CD4-positive, alpha-beta T cell (primary cell): ENCODE results near the gene HDAC4. TPM values are rescaled to one million over a fixed set of nuclear protein-coding genes. Genes with fewer than 3 reads are reported as not detected.

Experiments
- ATAC-seq: fragments of 200-7000 bp; cut with Tn5 transposase; one replicate; pipeline ENCODE4 v1.10.0; 2022; ENCODE audit warnings: mild to moderate bottlenecking; ENCODE audit not compliant: poor library complexity
- CTCF ChIA-PET: fragments of 350-600 bp; sonication (Branson Sonifier 250); formaldehyde crosslinking; loops from one replicate; lab custom pipeline; 2021; ENCODE audit warnings: antibody characterized with exemption, inconsistent platforms; lab: Charles Lee
- POLR2A ChIA-PET: fragments of 350-600 bp; sonication (Branson Sonifier 250); formaldehyde crosslinking; loops from one replicate; lab custom pipeline; 2021; ENCODE audit warnings: antibody characterized with exemption, inconsistent platforms; lab: Charles Lee
- DNase-seq, 14 experiments: peaks; one replicate each; pipeline ENCODE4 v3.0.0-alpha.2; 2013 to 2020; ENCODE audit warnings: mixed read lengths in 2 of 14
- H3K27ac ChIP-seq, 2 donors: one replicate each; pipeline versions ENCODE4 v1.5.1 to v1.7.0; 2013; ENCODE audit warnings: low read length in 2 of 2, low read depth in 1 of 2, mild to moderate bottlenecking in 1 of 2
- H3K27me3 ChIP-seq, 2 experiments: 1 replicate in 1 of 2; 2 replicates in 1 of 2; pipeline versions ENCODE4 v1.6.1 to v1.7.0; 2013; ENCODE audit warnings: low read length in 2 of 2, control low read depth in 1 of 2, mild to moderate bottlenecking in 1 of 2, moderate library complexity in 1 of 2; ENCODE audit not compliant: insufficient read depth in 2 of 2, control insufficient read depth in 1 of 2
- H3K36me3 ChIP-seq: one replicate; pipeline ENCODE4 v1.6.1; 2013; ENCODE audit warnings: low read length, control low read depth; ENCODE audit not compliant: insufficient read depth
- H3K4me1 ChIP-seq: one replicate; pipeline ENCODE4 v1.6.1; 2013; ENCODE audit warnings: low read length, control low read depth; ENCODE audit not compliant: insufficient read depth
- H3K4me3 ChIP-seq: one replicate; pipeline ENCODE4 v1.5.1; 2013; ENCODE audit warnings: mild to moderate bottlenecking, low read length, moderate library complexity
- H3K9me3 ChIP-seq, 2 experiments: 1 replicate in 1 of 2; 2 replicates in 1 of 2; pipeline versions ENCODE4 v1.6.1 to v1.7.0; 2013; ENCODE audit warnings: low read length in 2 of 2, mild to moderate bottlenecking in 2 of 2, control low read depth in 1 of 2, moderate library complexity in 1 of 2; ENCODE audit not compliant: control insufficient read depth in 1 of 2, insufficient read depth in 1 of 2
- H3K27ac Mint-ChIP-seq: one replicate; pipeline ENCODE4 v1.8.0; 2020; ENCODE audit warnings: mixed read lengths
- H3K27me3 Mint-ChIP-seq: one replicate; pipeline ENCODE4 v1.8.0; 2021; ENCODE audit warnings: mixed read lengths
- H3K36me3 Mint-ChIP-seq: one replicate; pipeline ENCODE4 v1.8.0; 2021; ENCODE audit warnings: low read depth, mixed read lengths
- H3K4me1 Mint-ChIP-seq: one replicate; pipeline ENCODE4 v1.8.0; 2021; ENCODE audit warnings: low read depth, mixed read lengths
- H3K4me3 Mint-ChIP-seq: one replicate; pipeline ENCODE4 v1.8.0; 2020; ENCODE audit warnings: mild to moderate bottlenecking, mixed read lengths
- H3K9me3 Mint-ChIP-seq: one replicate; pipeline ENCODE4 v1.8.0; 2020; ENCODE audit warnings: mixed read lengths
- intact Hi-C, 2 experiments: fragments of 100-400 bp; cut with DNase I in 1 of 2; cut with micrococcal nuclease in 1 of 2; formaldehyde crosslinking; loops; one replicate each; pipeline versions ENCODE4 v1.15.1 to v1.9.0; 2023 to 2025; cut with DNase I, micrococcal nuclease
- total RNA-seq, 174 experiments: library from RNA in 2 of 174; stranded (reverse) in 2 of 174; gene quantifications; one replicate each; pipeline ENCODE4 v1.2.3 and lab custom pipeline; 2021 to 2026
- TF ChIP-seq, protein P1 (sequence below): fragments of 200-600 bp; IDR thresholded peaks from one replicate; pipeline ENCODE4 v1.8.0; 2022; ENCODE audit warnings: antibody characterized with exemption, mild to moderate bottlenecking

The HDAC4 gene
- total RNA-seq, 2 experiments from 2014 or later: 45.3 to 49.2 TPM

DNA sequence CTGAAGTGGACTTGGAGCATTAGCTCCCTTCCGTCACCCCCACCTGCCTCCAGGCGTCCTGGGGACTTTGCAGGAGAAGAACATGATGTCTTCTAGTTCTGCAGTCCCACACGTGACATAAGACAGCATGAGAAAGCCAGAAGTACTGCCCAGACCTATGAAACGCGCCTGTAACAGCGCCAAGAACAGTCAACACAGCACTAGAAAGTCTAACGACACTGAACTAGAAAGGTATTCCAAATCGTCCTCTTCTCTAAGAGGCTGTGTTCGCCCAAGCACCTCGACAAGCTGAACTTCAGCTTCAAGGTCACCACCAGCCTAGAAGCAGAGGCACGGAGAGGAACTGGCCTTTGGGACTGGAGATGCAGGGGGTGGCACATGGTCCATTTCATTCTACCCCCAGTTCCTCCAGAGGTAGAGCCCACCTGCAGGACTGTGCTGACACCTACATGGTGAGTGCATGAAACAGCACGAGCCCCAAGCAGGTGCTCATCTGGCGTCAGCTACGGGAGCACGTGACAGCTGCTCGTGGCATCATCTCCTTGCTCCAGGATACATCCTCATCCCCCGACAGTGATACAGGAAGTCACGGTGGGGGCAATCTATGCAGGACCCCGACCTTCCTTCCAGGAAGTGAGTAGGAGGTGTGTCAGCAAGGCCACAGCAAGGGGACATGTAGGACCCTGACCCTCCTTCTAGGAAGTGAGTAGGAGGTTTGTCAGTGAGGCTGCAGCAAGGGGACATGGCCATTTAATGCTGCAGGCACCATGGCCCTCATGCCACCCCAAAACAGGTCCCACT lies 3.7 kb downstream of the HDAC4 start:
- peaks cover 15% of the 10 kb centered on the region for H3K36me3 Mint-ChIP-seq
- ChIA-PET CTCF (interaction anchor here (1.0 to 4.2 kb wide), 7 partner anchors 16 to 130 kb away, joined by 4 to 41 read pairs (median 8); no protein-coding TSS in a partner anchor), POLR2A (interaction anchor here (0.6 to 4.4 kb wide), 6 partner anchors 13 to 129 kb away, joined by 3 to 34 read pairs (median 4); no protein-coding TSS in a partner anchor)
- Histone ChIP-seq H3K27ac (no peak overlapping the region), H3K27me3 (no peaks in the 10 kb centered on the region), H3K4me1 (peaks cover 30% of the 10 kb centered on the region), H3K36me3 (no peaks in the 10 kb centered on the region), H3K9me3 (no peaks in the 10 kb centered on the region), H3K4me3 (no peak overlapping the region)
- intact Hi-C loops: loop anchor here (1.0 to 5.0 kb wide), 7 partner anchors 70 to 362 kb away; no protein-coding TSS in a partner anchor
- peak overlapping the region; percentile 75 for H3K4me3 Mint-ChIP-seq
- no peaks in the 10 kb centered on the region for H3K27me3 Mint-ChIP-seq
- ATAC-seq (no peak), DNase-seq (peak; percentile 20 to 76 (median 50))
- TF ChIP-seq, protein P1, sequence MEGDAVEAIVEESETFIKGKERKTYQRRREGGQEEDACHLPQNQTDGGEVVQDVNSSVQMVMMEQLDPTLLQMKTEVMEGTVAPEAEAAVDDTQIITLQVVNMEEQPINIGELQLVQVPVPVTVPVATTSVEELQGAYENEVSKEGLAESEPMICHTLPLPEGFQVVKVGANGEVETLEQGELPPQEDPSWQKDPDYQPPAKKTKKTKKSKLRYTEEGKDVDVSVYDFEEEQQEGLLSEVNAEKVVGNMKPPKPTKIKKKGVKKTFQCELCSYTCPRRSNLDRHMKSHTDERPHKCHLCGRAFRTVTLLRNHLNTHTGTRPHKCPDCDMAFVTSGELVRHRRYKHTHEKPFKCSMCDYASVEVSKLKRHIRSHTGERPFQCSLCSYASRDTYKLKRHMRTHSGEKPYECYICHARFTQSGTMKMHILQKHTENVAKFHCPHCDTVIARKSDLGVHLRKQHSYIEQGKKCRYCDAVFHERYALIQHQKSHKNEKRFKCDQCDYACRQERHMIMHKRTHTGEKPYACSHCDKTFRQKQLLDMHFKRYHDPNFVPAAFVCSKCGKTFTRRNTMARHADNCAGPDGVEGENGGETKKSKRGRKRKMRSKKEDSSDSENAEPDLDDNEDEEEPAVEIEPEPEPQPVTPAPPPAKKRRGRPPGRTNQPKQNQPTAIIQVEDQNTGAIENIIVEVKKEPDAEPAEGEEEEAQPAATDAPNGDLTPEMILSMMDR: peak; percentile 64
- peaks cover 64% of the 10 kb centered on the region for H3K4me1 Mint-ChIP-seq
- peak overlapping the region; percentile 84 for H3K27ac Mint-ChIP-seq
- H3K9me3 Mint-ChIP-seq: no peaks in the 10 kb centered on the region

DNA sequence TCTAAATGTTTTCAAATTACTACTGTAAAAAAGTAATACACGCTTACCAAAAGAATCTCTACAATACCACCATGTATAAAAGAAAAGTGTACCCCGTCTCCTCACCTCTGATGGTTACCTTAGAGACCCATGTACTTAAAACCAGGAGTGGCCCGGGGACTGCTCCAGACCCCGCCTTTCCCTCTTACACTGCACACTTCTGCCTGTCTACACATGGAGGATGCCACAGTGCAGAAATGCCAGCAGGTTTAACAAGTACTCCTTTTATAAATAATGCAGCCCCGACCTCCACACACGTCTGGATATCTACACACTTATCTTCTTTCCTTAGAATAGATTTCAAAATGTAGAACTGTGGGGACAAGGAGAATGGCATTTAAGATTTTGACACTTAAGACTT lies 5.3 kb downstream of the HDAC4 start:
- CTCF ChIA-PET: no interaction called here
- H3K27ac Mint-ChIP-seq: peak overlapping the region; percentile 13

DNA sequence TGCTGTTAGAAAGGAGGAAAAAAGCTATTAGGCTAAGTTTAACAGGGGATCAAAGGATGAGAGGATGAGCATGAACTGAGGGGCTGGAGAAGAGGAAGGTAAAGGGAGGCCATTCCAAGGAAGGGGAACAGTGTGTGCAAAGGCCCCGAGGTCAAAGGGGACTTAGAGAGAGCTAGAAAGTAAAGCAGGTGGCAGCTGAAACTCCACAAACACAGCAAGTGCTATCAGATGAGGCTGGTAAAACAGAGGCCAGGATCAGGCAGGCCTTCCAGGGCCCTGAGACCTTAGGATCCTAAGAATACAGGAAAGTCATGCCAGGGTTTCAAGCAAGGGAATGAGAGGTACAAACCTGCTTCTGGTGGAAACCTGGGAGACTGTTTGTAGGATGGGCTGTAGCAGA lies 5.8 kb downstream of the HDAC4 start:
- Histone ChIP-seq H3K27me3 (no peaks in the 10 kb centered on the region), H3K4me3 (no peak overlapping the region), H3K36me3 (no peaks in the 10 kb centered on the region), H3K9me3 (no peaks in the 10 kb centered on the region), H3K27ac (no peak overlapping the region), H3K4me1 (peaks cover 25% of the 10 kb centered on the region)
- TF ChIP-seq, protein P1: no peak
- Mint-ChIP-seq H3K9me3 (no peaks in the 10 kb centered on the region), H3K36me3 (peaks cover 9% of the 10 kb centered on the region), H3K4me3 (no peak overlapping the region), H3K4me1 (peaks cover 62% of the 10 kb centered on the region), H3K27ac (peak overlapping the region; percentile 13), H3K27me3 (no peaks in the 10 kb centered on the region)
- intact Hi-C loops: loop anchor here in 1 of 2 experiments (5.0 kb wide), 1 partner anchor 68 kb away; no protein-coding TSS in a partner anchor
- POLR2A ChIA-PET: interaction anchor here (1.5 kb wide), 1 partner anchor 14 kb away, joined by 7 read pairs; no protein-coding TSS in a partner anchor
- DNase-seq (no peak), ATAC-seq (no peak)
- CTCF ChIA-PET: no interaction called here

More for the DNA sequence above, 5.3 kb downstream of the HDAC4 start:
- DNase-seq (no peak), ATAC-seq (no peak)
- H3K36me3 ChIP-seq: no peaks in the 10 kb centered on the region
- Mint-ChIP-seq H3K4me1 (peaks cover 62% of the 10 kb centered on the region), H3K27me3 (no peaks in the 10 kb centered on the region), H3K36me3 (peaks cover 6% of the 10 kb centered on the region), H3K4me3 (no peak overlapping the region), H3K9me3 (no peaks in the 10 kb centered on the region)
- H3K4me3 ChIP-seq: no peak overlapping the region
- POLR2A ChIA-PET: interaction anchor here (1.5 to 4.4 kb wide), 2 partner anchors 15 to 128 kb away, joined by 7 to 34 read pairs; no protein-coding TSS in a partner anchor
- no peaks in the 10 kb centered on the region for H3K27me3 ChIP-seq
- no peak overlapping the region for H3K27ac ChIP-seq
- intact Hi-C loops: loop anchor here in 1 of 2 experiments (5.0 kb wide), 1 partner anchor 68 kb away; no protein-coding TSS in a partner anchor
- H3K9me3 ChIP-seq: no peaks in the 10 kb centered on the region
- H3K4me1 ChIP-seq: peaks cover 25% of the 10 kb centered on the region
- TF ChIP-seq, protein P1: no peak
